Activated CD4-positive, alpha-beta T cell treated with anti-CD3 and anti-CD28 coated beads, Interleukin-2, amount 50 U/mL, for 16 hours (primary cell): Measurements from ENCODE around the gene EEF2K.
"Not testable (repeated sequence)": the region's sequence is repeated elsewhere in the genome, so short reads cannot be mapped to it uniquely, and the experiment has no call there.

ENCODE experiments used
- DNase-seq: peaks from one replicate; pipeline ENCODE4 v3.0.0-alpha.2; 2020

Gene EEF2K

GRCh38 chr16:22206013-22206841, at the start of gene EEF2K:
Gene EEF2K (plus strand): TSS chr16:22206278. CDS start chr16:22225730, 19,452 bp downstream.
- peak; percentile 91 for DNase-seq

GRCh38 chr16:22161401-22161800, 44.7 kb upstream of the EEF2K start:
- no peak for DNase-seq

- DNase-seq, result no peak
Measured at GRCh38 chr16:22161999-22162655, 44.0 kb upstream of the EEF2K start, which contains the start of gene SDR42E2. Gene SDR42E2 (plus strand): TSS chr16:22162506. CDS start chr16:22165583, 3,077 bp downstream.

- no peak for DNase-seq
Measured at GRCh38 chr16:22162656-22163009, 43.4 kb upstream of the EEF2K start.

GRCh38 chr16:22163806-22164205, 42.3 kb upstream of the EEF2K start:
- no peak for DNase-seq

- DNase-seq, result no peak
Measured at GRCh38 chr16:22164482-22164881, 41.6 kb upstream of the EEF2K start.

- DNase-seq, result no peak
Measured at GRCh38 chr16:22165508-22166285, 40.4 kb upstream of the EEF2K start.

- no peak for DNase-seq
Measured at GRCh38 chr16:22171953-22172352, 34.1 kb upstream of the EEF2K start.

- not testable (repeated sequence) for DNase-seq
Measured at GRCh38 chr16:22172642-22173041, 33.4 kb upstream of the EEF2K start.

- no peak for DNase-seq
Measured at GRCh38 chr16:22174642-22175041, 31.4 kb upstream of the EEF2K start.

GRCh38 chr16:22177968-22178930, 27.8 kb upstream of the EEF2K start:
- DNase-seq, result no peak

GRCh38 chr16:22181426-22181825, 24.7 kb upstream of the EEF2K start:
- DNase-seq, result no peak

- no peak for DNase-seq
Measured at GRCh38 chr16:22181843-22182242, 24.2 kb upstream of the EEF2K start.

GRCh38 chr16:22183335-22183734, 22.7 kb upstream of the EEF2K start:
- no peak for DNase-seq

GRCh38 chr16:22183901-22184614, 22.0 kb upstream of the EEF2K start:
- DNase-seq, result no peak

GRCh38 chr16:22184615-22184968, 21.5 kb upstream of the EEF2K start:
- DNase-seq, result no peak

GRCh38 chr16:22186517-22186916, 19.6 kb upstream of the EEF2K start:
- no peak for DNase-seq

GRCh38 chr16:22188267-22188594, 17.8 kb upstream of the EEF2K start:
- DNase-seq, result no peak

- peak; percentile 77 for DNase-seq
Measured at GRCh38 chr16:22188595-22189442, 17.3 kb upstream of the EEF2K start.

GRCh38 chr16:22189473-22190080, 16.5 kb upstream of the EEF2K start:
- peak; percentile 34 for DNase-seq
